ENCODE data around the gene TMEM198. TPM values are rescaled to one million over a fixed set of nuclear protein-coding genes. Genes with fewer than 3 reads are reported as not detected.
A peak's percentile ranks its signal among the peaks of the same experiment; 100 is the strongest.

The TMEM198 gene
- total RNA-seq (6.7 and 7.4 TPM in 2 replicates), polyA plus RNA-seq (8.2 and 12.2 TPM in 2 replicates)

GRCh38 chr2:219543596-219544358 lies at the start of gene TMEM198, which contains the start of gene CHPF:
Gene TMEM198, plus strand, starts transcription at chr2:219544028. Its CDS starts 700 bp downstream, at chr2:219544728.
Gene CHPF, minus strand, starts transcription at chr2:219543809. Its CDS starts 271 bp downstream, at chr2:219543538.
- DNase-seq (ENCODE audit: low read depth in 1 of 2, low spot score in 1 of 2), result peak; percentile 99 to 100
- Histone ChIP-seq H3K9me3 (ENCODE audit: low read depth) (no peaks in the 10 kb centered on the region), H3K4me1 (ENCODE audit: low read depth) (peaks cover 5% of the 10 kb centered on the region), H3K4me3 (peak within 1 kb of the TSS; percentile 92), H3K36me3 (peaks cover 10% of the 10 kb centered on the region), H3K27me3 (no peaks in the 10 kb centered on the region), H3K27ac (peak within 1 kb of the TSS; percentile 80)
- no peak for TF ChIP-seq CTCF (IDR thresholded peaks at IDR 0.05; ENCODE audit: low read depth, low read length)

GRCh38 chr2:219494952-219495530 lies 48.8 kb upstream of the TMEM198 start:
- Histone ChIP-seq H3K4me3 (no peak overlapping the region), H3K27ac (no peak overlapping the region), H3K9me3 (ENCODE audit: low read depth) (no peaks in the 10 kb centered on the region), H3K27me3 (peaks cover 8% of the 10 kb centered on the region), H3K4me1 (ENCODE audit: low read depth) (peaks cover 25% of the 10 kb centered on the region), H3K36me3 (peaks cover 18% of the 10 kb centered on the region)
- no peak for TF ChIP-seq CTCF (IDR thresholded peaks at IDR 0.05; ENCODE audit: low read depth, low read length)
- no peak for DNase-seq (ENCODE audit: low read depth in 1 of 2, low spot score in 1 of 2)

- H3K9me3 ChIP-seq (ENCODE audit: low read depth), result no peaks in the 10 kb centered on the region
- H3K4me1 ChIP-seq (ENCODE audit: low read depth), result peaks cover 29% of the 10 kb centered on the region
- H3K36me3 ChIP-seq, result peaks cover 12% of the 10 kb centered on the region
- peak; percentile 73 for TF ChIP-seq CTCF (IDR thresholded peaks at IDR 0.05; ENCODE audit: low read depth, low read length)
- H3K27me3 ChIP-seq, result peaks cover 8% of the 10 kb centered on the region
- no peak overlapping the region for H3K4me3 ChIP-seq
- H3K27ac ChIP-seq, result no peak overlapping the region
- peak; percentile 83 to 87 for DNase-seq (ENCODE audit: low read depth in 1 of 2, low spot score in 1 of 2)
Observed at GRCh38 chr2:219495531-219496122, 48.2 kb upstream of the TMEM198 start.

- Histone ChIP-seq H3K27me3 (peaks cover 8% of the 10 kb centered on the region), H3K27ac (no peak overlapping the region)
Observed at GRCh38 chr2:219496247-219496824, 47.5 kb upstream of the TMEM198 start.

More at GRCh38 chr2:219496247-219496824, 47.5 kb upstream of the TMEM198 start:
- H3K36me3 ChIP-seq, result peaks cover 6% of the 10 kb centered on the region
- no peaks in the 10 kb centered on the region for H3K9me3 ChIP-seq (ENCODE audit: low read depth)
- DNase-seq (ENCODE audit: low read depth in 1 of 2, low spot score in 1 of 2), result no peak
- TF ChIP-seq CTCF (IDR thresholded peaks at IDR 0.05; ENCODE audit: low read depth, low read length), result no peak
- H3K4me1 ChIP-seq (ENCODE audit: low read depth), result peaks cover 29% of the 10 kb centered on the region
- H3K4me3 ChIP-seq, result no peak overlapping the region
